ENCODE results near the gene PIK3C2G.

- TF ChIP-seq POLR2AphosphoS5 (IDR thresholded peaks at IDR 0.05; ENCODE audit: low read depth, low read length) (no peak), POLR2A (IDR thresholded peaks at IDR 0.05; ENCODE audit: low read depth, low read length) (no peak), TAF1 (IDR thresholded peaks at IDR 0.05; ENCODE audit: low read depth, low read length) (no peak), PAX5 (IDR thresholded peaks at IDR 0.05; ENCODE audit: insufficient read depth, low read length, severe bottlenecking) (no peak), SPI1 (IDR thresholded peaks at IDR 0.05; ENCODE audit: low read depth, low read length) (no peak), POU2F2 (IDR thresholded peaks at IDR 0.05; ENCODE audit: low read depth, low read length) (no peak)
These were observed 91.0 kb downstream of the PIK3C2G start for GRCh38 chr12:18352312-18352711.

Data from GM12891 (cell line).